Neural cell (in vitro differentiated cells): ENCODE data around the gene OTUD3. TPM values are rescaled to one million over a fixed set of nuclear protein-coding genes. Genes with fewer than 3 reads are reported as not detected.

Experiments used
- H2AFZ ChIP-seq: fragments of 200-600, 300-800 bp; sonication (generic), shearing (Covaris generic); 2 replicates; pipeline ENCODE4 v1.6.0; 2014; ENCODE audit warnings: low read depth, mild to moderate bottlenecking, antibody characterized with exemption, low read length, moderate library complexity
- H3F3A ChIP-seq: fragments of 200-600 bp; shearing (Covaris generic); 2 replicates; pipeline ENCODE4 v1.6.1; 2016; ENCODE audit warnings: mild to moderate bottlenecking, moderate library complexity, mixed read lengths, antibody characterized with exemption, low read length; ENCODE audit not compliant: insufficient read depth, poor library complexity, severe bottlenecking
- H3K27ac ChIP-seq: fragments of 200-600, 300-800 bp; sonication (generic), shearing (Covaris generic); 2 replicates; pipeline ENCODE4 v1.5.1; 2014; ENCODE audit warnings: mild to moderate bottlenecking, low read length, moderate library complexity
- H3K27me3 ChIP-seq: fragments of 300-800, 200-600 bp; sonication (generic), shearing (Covaris generic); 2 replicates; pipeline ENCODE4 v1.6.0; 2014; ENCODE audit warnings: mild to moderate bottlenecking, low read depth, low read length, moderate library complexity; ENCODE audit not compliant: insufficient read depth
- H3K36me3 ChIP-seq: fragments of 300-800, 200-600 bp; sonication (generic), shearing (Covaris generic); 2 replicates; pipeline ENCODE4 v1.5.1; 2014; ENCODE audit warnings: mild to moderate bottlenecking, antibody characterized with exemption, low read length, moderate library complexity; ENCODE audit not compliant: insufficient read depth
- H3K4me2 ChIP-seq: fragments of 300-800, 200-600 bp; sonication (generic), shearing (Covaris generic); 2 replicates; pipeline ENCODE4 v1.6.0; 2014; ENCODE audit warnings: mild to moderate bottlenecking, low read length
- H3K4me3 ChIP-seq: fragments of 300-800, 200-600 bp; sonication (generic), shearing (Covaris generic); 2 replicates; pipeline ENCODE4 v1.5.1; 2014; ENCODE audit warnings: mild to moderate bottlenecking, low read length, moderate library complexity
- H3K79me2 ChIP-seq: fragments of 200-600 bp; shearing (Covaris generic); replicated peaks from 2 replicates; pipeline ENCODE4 v1.6.0; 2014; ENCODE audit warnings: mild to moderate bottlenecking, low read length, moderate library complexity; ENCODE audit not compliant: insufficient read depth
- H3K9ac ChIP-seq: fragments of 300-800, 200-600 bp; sonication (generic), shearing (Covaris generic); 2 replicates; pipeline ENCODE4 v1.6.1; 2016; ENCODE audit warnings: mild to moderate bottlenecking, low read length, mixed read lengths
- H3K9me2 ChIP-seq: fragments of 200-600 bp; shearing (Covaris generic); 2 replicates; pipeline ENCODE4 v1.6.1; 2016; ENCODE audit warnings: mild to moderate bottlenecking, low read length, mixed read lengths; ENCODE audit not compliant: insufficient read depth
- H3K9me3 ChIP-seq: fragments of 200-600, 300-800 bp; sonication (generic), shearing (Covaris generic); 2 replicates; pipeline ENCODE4 v1.6.1; 2016; ENCODE audit warnings: mild to moderate bottlenecking, mixed run types, low read length, moderate library complexity, mixed read lengths
- H4K20me1 ChIP-seq: fragments of 200-600 bp; shearing (Covaris generic); 2 replicates; pipeline ENCODE4 v1.6.1; 2016; ENCODE audit warnings: mild to moderate bottlenecking, mixed run types; ENCODE audit not compliant: insufficient read depth
- EP300 ChIP-seq: fragments of 450-650 bp; conservative IDR thresholded peaks from 2 replicates; pipeline ENCODE4 v1.6.1; 2014; ENCODE audit warnings: antibody characterized with exemption, mild to moderate bottlenecking, moderate library complexity; ENCODE audit not compliant: poor library complexity, severe bottlenecking
- EZH2 ChIP-seq: fragments of 200-600, 300-800 bp; shearing (Covaris generic), sonication (generic); IDR thresholded peaks from 2 replicates; pipeline ENCODE4 v1.6.1; 2014; ENCODE audit warnings: antibody characterized with exemption, low read length, borderline replicate concordance, mild to moderate bottlenecking; ENCODE audit not compliant: insufficient read depth, poor library complexity, severe bottlenecking
- MXI1 ChIP-seq: fragments of 450-650 bp; conservative IDR thresholded peaks from 2 replicates; pipeline ENCODE4 v1.6.1; 2014; ENCODE audit warnings: antibody characterized with exemption, mild to moderate bottlenecking; ENCODE audit not compliant: poor library complexity, severe bottlenecking
- POLR2AphosphoS5 ChIP-seq: IDR thresholded peaks from 2 replicates; pipeline ENCODE4 v1.6.1; 2012
- RAD21 ChIP-seq: fragments of 450-650 bp; conservative IDR thresholded peaks from 2 replicates; pipeline ENCODE4 v1.6.1; 2014; ENCODE audit warnings: antibody characterized with exemption, mild to moderate bottlenecking, moderate library complexity
- SMC3 ChIP-seq: fragments of 450-650 bp; conservative IDR thresholded peaks from 2 replicates; pipeline ENCODE4 v1.6.1; 2014; ENCODE audit warnings: antibody characterized with exemption, mild to moderate bottlenecking, moderate library complexity; ENCODE audit not compliant: poor library complexity
- TAF1 ChIP-seq: IDR thresholded peaks from 2 replicates; pipeline ENCODE4 v1.6.1; 2012; ENCODE audit warnings: low read depth
- polyA plus RNA-seq: library from polyadenylated mRNA; depleted of rRNA; stranded (reverse); fragments of >200 nt; gene quantifications from 2 replicates; pipeline ENCODE4 v1.2.3, GENCODE V29; 2014
- TF ChIP-seq, protein P1 (sequence below): fragments of 450-650 bp; IDR thresholded peaks from 2 replicates; pipeline ENCODE4 v1.5.1; 2014; ENCODE audit warnings: antibody characterized with exemption, mild to moderate bottlenecking, moderate library complexity; ENCODE audit not compliant: poor library complexity, severe bottlenecking
- TF ChIP-seq, protein P2 (sequence below): IDR thresholded peaks from 2 replicates; pipeline ENCODE4 v1.6.1; 2012; ENCODE audit warnings: borderline replicate concordance

The OTUD3 gene
- polyA plus RNA-seq, 1 donor from 2014 or later, result 24.0 TPM

DNA sequence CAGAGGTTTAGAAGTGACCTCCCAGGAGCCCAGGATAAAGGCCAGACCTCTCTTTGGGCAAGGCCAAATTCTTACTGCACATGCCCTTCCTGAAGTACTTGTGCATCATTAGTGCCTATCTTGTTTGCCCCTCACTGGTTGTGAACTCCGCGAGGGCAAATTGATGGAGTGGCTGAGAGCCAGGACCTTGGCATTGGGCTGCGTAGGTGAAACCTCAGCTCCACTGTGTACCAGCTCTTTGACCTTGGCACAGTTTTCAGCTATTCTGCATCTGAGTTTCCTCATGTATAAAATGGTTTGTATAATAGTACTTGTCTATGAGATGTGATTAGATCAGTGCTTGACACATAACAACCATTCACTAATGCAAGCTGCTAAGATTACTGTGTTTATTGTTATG lies 11.5 kb downstream of the OTUD3 start:
- Histone ChIP-seq H3K27me3 (no peaks in the 10 kb centered on the region), H3K9me3 (no peaks in the 10 kb centered on the region), H3K9ac (no peak overlapping the region), H3K4me3 (no peak overlapping the region), H3F3A (no peaks in the 10 kb centered on the region), H3K9me2 (no peaks in the 10 kb centered on the region), H4K20me1 (no peaks in the 10 kb centered on the region), H3K36me3 (peaks cover 14% of the 10 kb centered on the region), H3K79me2 (peaks cover 25% of the 10 kb centered on the region), H2AFZ (no peak overlapping the region), H3K4me2 (no peak overlapping the region), H3K27ac (no peak overlapping the region)
- TF ChIP-seq EP300 (no peak), RAD21 (no peak), EZH2 (no peak), SMC3 (no peak), TAF1 (no peak), MXI1 (no peak), POLR2AphosphoS5 (no peak)
- TF ChIP-seq, protein P1, sequence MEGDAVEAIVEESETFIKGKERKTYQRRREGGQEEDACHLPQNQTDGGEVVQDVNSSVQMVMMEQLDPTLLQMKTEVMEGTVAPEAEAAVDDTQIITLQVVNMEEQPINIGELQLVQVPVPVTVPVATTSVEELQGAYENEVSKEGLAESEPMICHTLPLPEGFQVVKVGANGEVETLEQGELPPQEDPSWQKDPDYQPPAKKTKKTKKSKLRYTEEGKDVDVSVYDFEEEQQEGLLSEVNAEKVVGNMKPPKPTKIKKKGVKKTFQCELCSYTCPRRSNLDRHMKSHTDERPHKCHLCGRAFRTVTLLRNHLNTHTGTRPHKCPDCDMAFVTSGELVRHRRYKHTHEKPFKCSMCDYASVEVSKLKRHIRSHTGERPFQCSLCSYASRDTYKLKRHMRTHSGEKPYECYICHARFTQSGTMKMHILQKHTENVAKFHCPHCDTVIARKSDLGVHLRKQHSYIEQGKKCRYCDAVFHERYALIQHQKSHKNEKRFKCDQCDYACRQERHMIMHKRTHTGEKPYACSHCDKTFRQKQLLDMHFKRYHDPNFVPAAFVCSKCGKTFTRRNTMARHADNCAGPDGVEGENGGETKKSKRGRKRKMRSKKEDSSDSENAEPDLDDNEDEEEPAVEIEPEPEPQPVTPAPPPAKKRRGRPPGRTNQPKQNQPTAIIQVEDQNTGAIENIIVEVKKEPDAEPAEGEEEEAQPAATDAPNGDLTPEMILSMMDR, result no peak
- TF ChIP-seq, protein P2, sequence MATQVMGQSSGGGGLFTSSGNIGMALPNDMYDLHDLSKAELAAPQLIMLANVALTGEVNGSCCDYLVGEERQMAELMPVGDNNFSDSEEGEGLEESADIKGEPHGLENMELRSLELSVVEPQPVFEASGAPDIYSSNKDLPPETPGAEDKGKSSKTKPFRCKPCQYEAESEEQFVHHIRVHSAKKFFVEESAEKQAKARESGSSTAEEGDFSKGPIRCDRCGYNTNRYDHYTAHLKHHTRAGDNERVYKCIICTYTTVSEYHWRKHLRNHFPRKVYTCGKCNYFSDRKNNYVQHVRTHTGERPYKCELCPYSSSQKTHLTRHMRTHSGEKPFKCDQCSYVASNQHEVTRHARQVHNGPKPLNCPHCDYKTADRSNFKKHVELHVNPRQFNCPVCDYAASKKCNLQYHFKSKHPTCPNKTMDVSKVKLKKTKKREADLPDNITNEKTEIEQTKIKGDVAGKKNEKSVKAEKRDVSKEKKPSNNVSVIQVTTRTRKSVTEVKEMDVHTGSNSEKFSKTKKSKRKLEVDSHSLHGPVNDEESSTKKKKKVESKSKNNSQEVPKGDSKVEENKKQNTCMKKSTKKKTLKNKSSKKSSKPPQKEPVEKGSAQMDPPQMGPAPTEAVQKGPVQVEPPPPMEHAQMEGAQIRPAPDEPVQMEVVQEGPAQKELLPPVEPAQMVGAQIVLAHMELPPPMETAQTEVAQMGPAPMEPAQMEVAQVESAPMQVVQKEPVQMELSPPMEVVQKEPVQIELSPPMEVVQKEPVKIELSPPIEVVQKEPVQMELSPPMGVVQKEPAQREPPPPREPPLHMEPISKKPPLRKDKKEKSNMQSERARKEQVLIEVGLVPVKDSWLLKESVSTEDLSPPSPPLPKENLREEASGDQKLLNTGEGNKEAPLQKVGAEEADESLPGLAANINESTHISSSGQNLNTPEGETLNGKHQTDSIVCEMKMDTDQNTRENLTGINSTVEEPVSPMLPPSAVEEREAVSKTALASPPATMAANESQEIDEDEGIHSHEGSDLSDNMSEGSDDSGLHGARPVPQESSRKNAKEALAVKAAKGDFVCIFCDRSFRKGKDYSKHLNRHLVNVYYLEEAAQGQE, result no peak

DNA sequence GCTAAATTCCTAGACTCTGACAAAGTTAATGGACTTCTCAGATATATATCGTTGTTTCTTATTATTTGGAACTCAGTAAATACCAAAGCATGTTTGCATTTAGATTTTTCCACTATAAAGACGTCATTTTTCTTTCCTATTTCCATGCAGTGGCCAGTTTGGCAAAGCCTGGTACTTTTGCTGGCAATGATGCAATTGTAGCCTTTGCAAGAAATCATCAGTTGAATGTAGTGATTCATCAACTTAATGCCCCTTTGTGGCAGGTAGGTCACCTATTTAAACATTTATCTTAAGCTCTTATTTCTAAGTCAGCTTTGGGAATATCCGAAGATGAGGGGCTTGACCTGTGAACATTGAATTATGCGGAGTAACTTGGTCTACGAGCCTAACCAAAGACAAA lies 12.0 kb downstream of the OTUD3 start:
- Histone ChIP-seq H3K36me3 (peaks cover 16% of the 10 kb centered on the region), H2AFZ (no peak overlapping the region), H3F3A (no peaks in the 10 kb centered on the region), H3K9me3 (no peaks in the 10 kb centered on the region), H3K27ac (no peak overlapping the region), H4K20me1 (no peaks in the 10 kb centered on the region), H3K79me2 (peaks cover 20% of the 10 kb centered on the region), H3K27me3 (no peaks in the 10 kb centered on the region), H3K4me3 (no peak overlapping the region), H3K9ac (no peak overlapping the region), H3K9me2 (no peaks in the 10 kb centered on the region), H3K4me2 (no peak overlapping the region)
- TF ChIP-seq TAF1 (no peak), MXI1 (no peak), EZH2 (no peak), SMC3 (no peak), POLR2AphosphoS5 (no peak), EP300 (no peak), RAD21 (no peak)
- TF ChIP-seq, protein P1, result no peak
- TF ChIP-seq, protein P2, result no peak
